ENCODE data around the gene RNF182.

GRCh38 chr6:13985663-13986325 is 61.0 kb downstream of the RNF182 start:
- TF ChIP-seq CTCF (IDR thresholded peaks at IDR 0.05) (no peak), EZH2phosphoT487 (IDR thresholded peaks at IDR 0.05) (no peak), EZH2 (IDR thresholded peaks at IDR 0.05) (no peak)
